Progenitor cell of endocrine pancreas (in vitro differentiated cells): ENCODE results near the gene TEAD1. TPM values are rescaled to one million over a fixed set of nuclear protein-coding genes. Genes with fewer than 3 reads are reported as not detected.
"Not testable (repeated sequence)": the region's sequence is repeated elsewhere in the genome, so short reads cannot be mapped to it uniquely, and the experiment has no call there.

Source experiments
- DNase-seq: peaks from one replicate; pipeline ENCODE4 v3.0.0; 2021; ENCODE audit warnings: low spot score; ENCODE audit not compliant: unreplicated experiment
- H3K27ac Mint-ChIP-seq: 2 replicates; pipeline ENCODE4 v1.8.0; 2021; ENCODE audit warnings: mild to moderate bottlenecking, moderate library complexity, mixed read lengths
- H3K27me3 Mint-ChIP-seq: 2 replicates; pipeline ENCODE4 v1.8.0; 2021; ENCODE audit warnings: mixed read lengths
- H3K36me3 Mint-ChIP-seq: 2 replicates; pipeline ENCODE4 v1.8.0; 2022; ENCODE audit warnings: mixed read lengths; ENCODE audit not compliant: insufficient read depth
- H3K4me1 Mint-ChIP-seq: 2 replicates; pipeline ENCODE4 v1.8.0; 2021; ENCODE audit warnings: low read depth, mixed read lengths
- H3K4me3 Mint-ChIP-seq: 2 replicates; pipeline ENCODE4 v1.8.0; 2021; ENCODE audit warnings: low read depth, mild to moderate bottlenecking, moderate library complexity, mixed read lengths
- H3K9me3 Mint-ChIP-seq: 2 replicates; pipeline ENCODE4 v1.8.0; 2021; ENCODE audit warnings: low read depth, mixed read lengths
- CTCF ChIP-seq: fragments of 200-600 bp; sonication (generic); IDR thresholded peaks from one replicate; pipeline ENCODE4 v1.5.0; 2021; ENCODE audit warnings: antibody characterized with exemption, mild to moderate bottlenecking; ENCODE audit not compliant: unreplicated experiment
- total RNA-seq: library from RNA; stranded (reverse); gene quantifications from 2 replicates; pipeline ENCODE4 v1.2.1, GENCODE V29; 2021

Gene TEAD1
- total RNA-seq, 1 donor from 2014 or later: 92.4 TPM

- Mint-ChIP-seq H3K9me3 (no peaks in the 10 kb centered on the region), H3K36me3 (peaks cover 10% of the 10 kb centered on the region), H3K27me3 (no peaks in the 10 kb centered on the region), H3K4me1 (peaks cover 20% of the 10 kb centered on the region), H3K27ac (no peak overlapping the region), H3K4me3 (no peak overlapping the region)
- peak; percentile 15 for TF ChIP-seq CTCF
- DNase-seq: no peak
Measured at GRCh38 chr11:12868315-12869073, 194.3 kb downstream of the TEAD1 start.

- no peaks in the 10 kb centered on the region for H3K9me3 Mint-ChIP-seq
- no peak for TF ChIP-seq CTCF
- H3K4me3 Mint-ChIP-seq: no peak overlapping the region
- no peak for DNase-seq
- peaks cover under 1% of the 10 kb centered on the region for H3K4me1 Mint-ChIP-seq
- H3K36me3 Mint-ChIP-seq: peaks cover 10% of the 10 kb centered on the region
- H3K27me3 Mint-ChIP-seq: no peaks in the 10 kb centered on the region
- H3K27ac Mint-ChIP-seq: peak overlapping the region; percentile 73
Measured at GRCh38 chr11:12871241-12871640, 197.0 kb downstream of the TEAD1 start.

- Mint-ChIP-seq H3K27ac (no peak overlapping the region), H3K4me1 (no peaks in the 10 kb centered on the region), H3K9me3 (no peaks in the 10 kb centered on the region), H3K36me3 (peaks cover 14% of the 10 kb centered on the region), H3K27me3 (no peaks in the 10 kb centered on the region), H3K4me3 (no peak overlapping the region)
- no peak for TF ChIP-seq CTCF
- DNase-seq: no peak
Measured at GRCh38 chr11:12871788-12872321, 197.6 kb downstream of the TEAD1 start.

- Mint-ChIP-seq H3K27me3 (no peaks in the 10 kb centered on the region), H3K27ac (peak overlapping the region; percentile 49), H3K9me3 (no peaks in the 10 kb centered on the region), H3K36me3 (peaks cover 21% of the 10 kb centered on the region), H3K4me1 (no peaks in the 10 kb centered on the region), H3K4me3 (no peak overlapping the region)
- no peak for DNase-seq
- TF ChIP-seq CTCF: no peak
Measured at GRCh38 chr11:12876340-12876739, 202.1 kb downstream of the TEAD1 start.

GRCh38 chr11:12876988-12877387, 202.8 kb downstream of the TEAD1 start:
- Mint-ChIP-seq H3K27me3 (no peaks in the 10 kb centered on the region), H3K4me3 (no peak overlapping the region), H3K27ac (no peak overlapping the region), H3K9me3 (no peaks in the 10 kb centered on the region), H3K36me3 (peaks cover 16% of the 10 kb centered on the region), H3K4me1 (no peaks in the 10 kb centered on the region)
- TF ChIP-seq CTCF: no peak
- DNase-seq: no peak

GRCh38 chr11:12877508-12877907, 203.3 kb downstream of the TEAD1 start:
- not testable (repeated sequence) for H3K27ac Mint-ChIP-seq, H3K4me3 Mint-ChIP-seq, H3K27me3 Mint-ChIP-seq, H3K9me3 Mint-ChIP-seq, H3K4me1 Mint-ChIP-seq, DNase-seq
- H3K36me3 Mint-ChIP-seq: peaks cover 17% of the 10 kb centered on the region
